Gastroesophageal sphincter (tissue), 3 donors: Measurements from ENCODE around the gene CST4.
"Not testable (repeated sequence)": the region's sequence is repeated elsewhere in the genome, so short reads cannot be mapped to it uniquely, and the experiment has no call there.

Experiments
- POLR2A ChIP-seq, 2 donors: fragments of 450-650 bp; IDR thresholded peaks; one replicate each; pipeline ENCODE4 v1.6.1; 2017; ENCODE audit warnings: antibody characterized with exemption in 2 of 2, mild to moderate bottlenecking in 2 of 2, moderate library complexity in 1 of 2
- POLR2AphosphoS5 ChIP-seq: sonication (generic); formaldehyde crosslinking; IDR thresholded peaks from one replicate; pipeline ENCODE4 v1.6.1; 2017; ENCODE audit warnings: antibody characterized with exemption
- TF ChIP-seq, protein P1 (sequence below), 4 experiments: fragments of 200-600 bp in 2 of 4; fragments of 450-650 bp in 2 of 4; sonication (generic) in 1 of 4; IDR thresholded peaks; one replicate each; pipeline ENCODE4 v1.5.1; 2017 to 2019; ENCODE audit warnings: antibody characterized with exemption in 4 of 4, mild to moderate bottlenecking in 2 of 4, moderate library complexity in 2 of 4

DNA sequence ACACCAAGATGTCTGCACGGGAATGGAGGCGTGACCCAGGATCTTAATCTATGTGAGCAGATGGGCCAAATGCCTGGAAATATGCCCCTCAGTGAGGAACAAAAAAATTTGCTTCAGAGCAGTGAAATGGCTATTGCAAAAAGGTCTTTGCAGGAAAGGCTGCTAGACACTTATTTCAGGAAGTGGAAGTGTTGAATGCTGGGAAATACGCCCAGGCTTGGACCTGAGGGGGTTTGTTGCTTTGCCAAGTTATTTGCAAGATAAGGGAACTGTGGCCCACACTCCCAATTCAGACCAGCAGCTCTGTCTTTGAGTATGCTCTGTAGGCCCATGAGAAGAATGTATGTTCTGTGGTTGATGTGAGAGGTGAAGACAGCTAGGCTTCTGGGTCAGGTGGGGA, 46.6 kb upstream of the CST4 start:
- TF ChIP-seq, protein P1, sequence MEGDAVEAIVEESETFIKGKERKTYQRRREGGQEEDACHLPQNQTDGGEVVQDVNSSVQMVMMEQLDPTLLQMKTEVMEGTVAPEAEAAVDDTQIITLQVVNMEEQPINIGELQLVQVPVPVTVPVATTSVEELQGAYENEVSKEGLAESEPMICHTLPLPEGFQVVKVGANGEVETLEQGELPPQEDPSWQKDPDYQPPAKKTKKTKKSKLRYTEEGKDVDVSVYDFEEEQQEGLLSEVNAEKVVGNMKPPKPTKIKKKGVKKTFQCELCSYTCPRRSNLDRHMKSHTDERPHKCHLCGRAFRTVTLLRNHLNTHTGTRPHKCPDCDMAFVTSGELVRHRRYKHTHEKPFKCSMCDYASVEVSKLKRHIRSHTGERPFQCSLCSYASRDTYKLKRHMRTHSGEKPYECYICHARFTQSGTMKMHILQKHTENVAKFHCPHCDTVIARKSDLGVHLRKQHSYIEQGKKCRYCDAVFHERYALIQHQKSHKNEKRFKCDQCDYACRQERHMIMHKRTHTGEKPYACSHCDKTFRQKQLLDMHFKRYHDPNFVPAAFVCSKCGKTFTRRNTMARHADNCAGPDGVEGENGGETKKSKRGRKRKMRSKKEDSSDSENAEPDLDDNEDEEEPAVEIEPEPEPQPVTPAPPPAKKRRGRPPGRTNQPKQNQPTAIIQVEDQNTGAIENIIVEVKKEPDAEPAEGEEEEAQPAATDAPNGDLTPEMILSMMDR (IDR thresholded peaks at IDR 0.05): not testable (repeated sequence)
- TF ChIP-seq POLR2A (IDR thresholded peaks at IDR 0.05); POLR2AphosphoS5: not testable (repeated sequence)
